ENCODE results near the gene WDR36.
A peak's percentile ranks its signal among the peaks of the same experiment; 100 is the strongest.

WDR36 gene

DNA sequence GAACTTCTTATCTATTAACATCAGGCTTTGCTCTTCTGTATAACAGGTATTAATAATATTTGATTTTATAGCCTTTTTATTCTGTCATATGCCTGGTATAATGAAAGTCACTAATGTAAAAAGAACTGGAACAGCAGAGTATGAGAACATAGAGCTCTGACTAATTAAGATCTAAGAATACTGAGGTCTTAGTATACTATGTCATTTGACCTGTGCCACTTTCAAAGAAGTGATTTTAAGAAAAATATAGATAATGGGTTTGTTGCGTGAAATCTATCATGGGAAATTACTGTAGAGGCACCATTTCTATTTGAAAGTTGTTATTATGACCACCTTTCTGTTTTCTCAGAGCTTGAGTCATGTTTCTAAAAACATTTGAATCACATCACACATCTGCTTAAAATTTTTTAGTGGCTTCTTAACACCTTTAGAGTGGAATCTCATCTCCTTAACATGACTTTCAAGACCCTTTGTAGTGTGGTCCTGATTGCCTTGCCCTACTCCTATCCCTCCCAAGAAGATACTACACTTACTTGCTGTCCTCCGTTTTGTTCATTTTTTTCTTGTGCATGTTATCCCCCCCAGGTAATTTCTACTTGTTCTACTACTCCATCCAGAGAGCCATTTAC is 14.3 kb downstream of the WDR36 start:
- no peak for DNase-seq

DNA sequence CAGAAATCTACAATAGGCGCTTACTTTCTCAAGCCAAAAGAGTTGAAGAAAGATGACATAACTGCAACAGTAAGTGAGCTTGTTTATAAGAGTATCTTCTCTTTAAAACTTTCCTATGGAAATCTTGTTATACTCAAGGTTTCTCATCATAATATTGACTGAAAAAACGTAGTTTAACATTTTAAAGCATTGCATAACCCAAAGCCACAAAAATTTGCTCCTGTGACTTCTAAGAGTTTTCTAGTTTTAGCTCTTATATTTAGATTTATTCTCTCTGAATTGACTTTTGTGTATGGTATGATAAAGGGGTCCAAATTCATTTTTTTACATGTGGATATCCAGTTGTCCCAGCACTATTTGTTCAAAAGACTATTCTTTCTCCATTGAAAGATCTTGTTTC is 15.2 kb downstream of the WDR36 start:
- DNase-seq = no peak

GRCh38 chr5:111111956-111112355 is 19.8 kb downstream of the WDR36 start:
- no peak for DNase-seq

GRCh38 chr5:111113678-111114077 is 21.5 kb downstream of the WDR36 start:
- DNase-seq = no peak

- DNase-seq = no peak
Measured at GRCh38 chr5:111115229-111115628, 23.1 kb downstream of the WDR36 start.

GRCh38 chr5:111116550-111116949 is 24.4 kb downstream of the WDR36 start:
- DNase-seq = no peak

DNA sequence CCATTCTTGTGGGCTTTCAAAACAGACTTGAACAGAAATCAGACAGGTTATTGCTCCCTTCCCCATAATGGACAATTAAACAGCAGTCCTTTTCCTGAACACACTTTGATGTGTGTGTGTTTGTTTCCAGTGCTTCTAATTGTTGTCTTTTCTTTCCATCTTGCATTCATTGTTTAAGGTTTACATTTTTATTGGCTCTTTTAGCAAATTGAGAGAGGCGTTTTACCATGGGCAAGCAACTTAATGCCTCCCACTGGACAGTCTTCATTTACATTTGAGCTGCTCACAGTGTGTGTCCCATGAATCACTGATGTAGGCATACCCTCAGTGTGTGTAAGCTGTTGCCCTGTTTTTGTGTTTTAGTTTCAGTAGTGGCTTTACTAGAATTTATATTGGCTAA is 25.0 kb downstream of the WDR36 start:
- no peak for DNase-seq

- DNase-seq = no peak
Measured at GRCh38 chr5:111119221-111119620, 27.1 kb downstream of the WDR36 start.

DNA sequence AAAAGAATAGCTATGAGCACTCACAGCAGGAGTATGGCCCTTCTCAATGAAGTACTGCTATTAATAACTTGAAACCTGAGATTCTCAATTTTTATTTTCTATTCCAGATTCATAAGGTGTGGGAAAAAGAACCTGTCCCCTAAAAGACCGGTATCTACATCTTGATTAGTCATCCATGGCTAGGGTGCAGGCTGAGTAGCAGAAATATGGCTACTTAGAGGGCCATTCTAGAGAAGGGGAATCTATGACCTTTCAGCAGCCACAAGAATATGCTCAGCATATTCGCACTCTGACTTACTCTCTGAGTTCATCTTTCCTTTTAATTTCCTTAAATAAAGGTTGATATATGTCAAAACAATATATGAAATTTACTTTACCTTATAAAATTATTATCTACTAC is 27.7 kb downstream of the WDR36 start:
- DNase-seq = no peak

- DNase-seq = no peak
Measured at GRCh38 chr5:111120911-111121310, 28.8 kb downstream of the WDR36 start.

- DNase-seq = no peak
Measured at GRCh38 chr5:111121926-111122325, 29.8 kb downstream of the WDR36 start.

DNA sequence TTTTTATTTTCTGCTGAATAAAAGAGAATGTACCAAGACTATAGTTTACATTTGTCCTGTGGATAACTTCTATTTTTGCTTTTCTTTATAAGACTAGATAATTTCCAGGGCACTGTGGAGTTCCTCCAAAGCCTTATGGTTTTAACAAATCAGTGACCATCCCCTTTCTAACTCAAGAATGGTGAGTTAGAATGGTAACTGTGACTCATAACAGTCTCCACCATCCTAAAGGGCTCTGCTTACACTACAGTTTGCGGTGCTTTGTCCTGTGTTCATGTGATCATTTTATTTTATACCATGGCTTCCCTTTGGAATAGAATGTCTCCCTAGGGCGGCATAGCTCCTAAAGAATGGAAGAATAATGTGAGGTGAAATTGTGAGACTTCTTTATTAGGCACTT is 30.2 kb downstream of the WDR36 start:
- no peak for DNase-seq

DNA sequence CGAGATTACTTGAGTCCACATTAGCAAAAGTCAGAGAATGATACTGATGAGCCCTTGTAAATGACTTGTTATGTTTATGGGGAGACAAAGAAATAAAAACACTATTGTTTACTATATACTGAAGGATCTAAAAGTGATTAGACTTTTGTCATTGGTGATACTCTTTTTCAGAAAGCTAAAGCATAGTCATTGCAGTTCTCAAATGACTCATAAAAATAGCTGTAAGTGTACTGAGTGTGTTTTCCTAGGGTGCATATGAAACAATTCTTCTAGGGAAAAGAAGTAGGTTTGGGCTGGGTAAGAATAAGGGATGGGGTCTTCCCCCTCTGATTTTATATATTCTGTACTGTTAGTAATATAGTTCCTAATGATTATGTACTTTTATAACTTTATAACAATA is 32.6 kb downstream of the WDR36 start:
- DNase-seq = no peak

GRCh38 chr5:111126896-111127295 is 34.7 kb downstream of the WDR36 start:
- no peak for DNase-seq

- DNase-seq = no peak
Measured at GRCh38 chr5:111127453-111128195, 35.5 kb downstream of the WDR36 start.

GRCh38 chr5:111129938-111130337 is 37.8 kb downstream of the WDR36 start:
- DNase-seq = no peak

GRCh38 chr5:111131356-111131755 is 39.2 kb downstream of the WDR36 start:
- no peak for DNase-seq

DNA sequence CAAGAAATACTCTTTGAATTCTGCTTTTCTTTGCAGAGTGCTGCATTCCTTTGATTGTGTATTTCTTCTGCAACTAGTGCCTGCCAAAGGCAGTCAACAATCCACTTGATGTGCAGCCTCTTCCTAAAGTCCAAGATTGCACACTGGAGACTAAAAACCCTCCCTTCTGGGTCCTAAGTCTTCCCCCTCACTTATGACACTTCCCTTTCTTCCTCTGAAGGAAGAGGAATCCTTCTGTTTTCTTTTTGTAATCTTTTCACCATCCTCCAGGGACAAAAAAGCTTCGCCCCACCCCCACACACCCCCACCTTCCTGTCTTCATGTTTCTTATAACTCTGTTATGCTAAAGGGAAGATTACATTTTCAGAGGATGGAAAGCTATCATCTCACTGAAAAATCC is 39.9 kb downstream of the WDR36 start:
- DNase-seq = no peak

GRCh38 chr5:111132731-111133435 is 40.7 kb downstream of the WDR36 start:
- no peak for DNase-seq

DNA sequence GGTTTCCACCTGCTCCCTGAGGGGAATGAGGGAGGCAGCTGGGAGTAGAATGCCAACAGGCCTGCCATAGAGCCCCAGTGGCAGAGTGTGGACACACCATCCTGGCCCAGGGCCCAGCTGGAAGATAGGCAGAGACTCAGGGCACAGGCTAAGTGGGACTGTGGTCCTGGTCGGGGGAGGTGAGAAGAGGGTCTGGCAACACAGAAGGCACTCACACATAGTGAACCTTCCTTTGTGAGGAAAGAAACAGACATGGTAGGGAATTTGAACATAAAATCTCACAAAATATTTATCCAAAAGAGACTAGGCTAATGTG is 41.2 kb downstream of the WDR36 start:
- DNase-seq = peak; percentile 16 to 29

GRCh38 chr5:111134087-111134486 is 41.9 kb downstream of the WDR36 start:
- no peak for DNase-seq

DNA sequence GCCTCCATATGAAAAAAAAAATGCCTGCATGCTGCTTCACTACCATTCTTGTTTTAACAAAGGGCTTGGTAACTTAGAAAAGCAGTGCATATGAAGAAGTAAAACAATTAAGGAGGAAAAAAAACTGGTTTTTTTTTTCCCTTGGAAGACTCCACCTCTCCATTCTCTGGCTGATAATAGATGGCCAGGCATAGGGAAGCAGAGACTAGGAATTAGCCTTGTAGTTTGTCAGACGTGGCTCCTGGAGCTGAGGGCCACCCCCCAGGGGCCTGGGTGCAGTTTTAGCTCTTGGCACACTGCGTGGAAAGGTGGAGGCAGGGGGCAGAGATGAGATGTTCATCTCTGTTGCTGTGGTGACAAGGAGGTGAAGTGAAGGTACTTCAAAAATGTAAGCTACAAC is 42.7 kb downstream of the WDR36 start:
- DNase-seq = no peak

DNA sequence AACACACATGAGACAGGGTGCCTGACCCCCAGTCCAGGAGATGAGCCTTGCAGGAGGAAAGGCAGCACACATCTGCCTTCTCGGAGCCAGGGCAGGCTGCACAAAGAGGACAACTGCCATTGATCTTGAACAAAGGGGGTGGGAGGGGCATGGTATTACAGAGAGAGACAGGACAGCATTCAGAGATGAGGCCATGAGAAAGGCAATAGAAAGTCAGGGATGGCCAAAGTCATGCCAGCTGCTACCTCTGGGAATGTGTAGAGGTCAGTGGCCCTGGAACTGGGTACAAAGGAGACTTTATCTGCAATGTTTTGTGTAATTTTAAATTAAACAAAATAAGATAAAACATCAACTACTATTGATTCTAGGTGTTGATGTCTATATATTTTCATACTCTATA is 43.2 kb downstream of the WDR36 start:
- DNase-seq = no peak

GRCh38 chr5:111135946-111136345 is 43.8 kb downstream of the WDR36 start:
- no peak for DNase-seq
